ENCODE results near the gene GMEB1.
"Not testable (repeated sequence)": the region's sequence is repeated elsewhere in the genome, so short reads cannot be mapped to it uniquely, and the experiment has no call there.

DNA sequence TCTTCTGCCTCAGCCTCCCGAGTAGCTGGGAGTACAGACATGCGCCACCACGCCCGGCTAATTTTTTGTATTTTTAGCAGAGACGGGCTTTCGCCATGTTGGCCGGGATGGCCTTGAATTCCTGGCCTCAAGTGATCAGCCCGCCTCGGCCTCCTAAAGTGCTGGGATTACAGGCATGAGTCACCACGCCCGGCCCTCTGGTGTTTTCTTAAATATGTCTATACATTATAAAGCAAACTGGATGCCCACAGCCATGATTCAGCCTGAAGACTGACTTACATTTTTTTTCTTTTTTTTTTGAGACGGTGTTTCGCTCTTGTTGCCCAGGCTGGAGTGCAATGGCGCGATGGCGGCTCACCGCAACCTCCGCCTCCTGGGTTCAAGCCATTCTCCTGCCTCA is 53.3 kb downstream of the GMEB1 start:
- TF ChIP-seq, protein P1, sequence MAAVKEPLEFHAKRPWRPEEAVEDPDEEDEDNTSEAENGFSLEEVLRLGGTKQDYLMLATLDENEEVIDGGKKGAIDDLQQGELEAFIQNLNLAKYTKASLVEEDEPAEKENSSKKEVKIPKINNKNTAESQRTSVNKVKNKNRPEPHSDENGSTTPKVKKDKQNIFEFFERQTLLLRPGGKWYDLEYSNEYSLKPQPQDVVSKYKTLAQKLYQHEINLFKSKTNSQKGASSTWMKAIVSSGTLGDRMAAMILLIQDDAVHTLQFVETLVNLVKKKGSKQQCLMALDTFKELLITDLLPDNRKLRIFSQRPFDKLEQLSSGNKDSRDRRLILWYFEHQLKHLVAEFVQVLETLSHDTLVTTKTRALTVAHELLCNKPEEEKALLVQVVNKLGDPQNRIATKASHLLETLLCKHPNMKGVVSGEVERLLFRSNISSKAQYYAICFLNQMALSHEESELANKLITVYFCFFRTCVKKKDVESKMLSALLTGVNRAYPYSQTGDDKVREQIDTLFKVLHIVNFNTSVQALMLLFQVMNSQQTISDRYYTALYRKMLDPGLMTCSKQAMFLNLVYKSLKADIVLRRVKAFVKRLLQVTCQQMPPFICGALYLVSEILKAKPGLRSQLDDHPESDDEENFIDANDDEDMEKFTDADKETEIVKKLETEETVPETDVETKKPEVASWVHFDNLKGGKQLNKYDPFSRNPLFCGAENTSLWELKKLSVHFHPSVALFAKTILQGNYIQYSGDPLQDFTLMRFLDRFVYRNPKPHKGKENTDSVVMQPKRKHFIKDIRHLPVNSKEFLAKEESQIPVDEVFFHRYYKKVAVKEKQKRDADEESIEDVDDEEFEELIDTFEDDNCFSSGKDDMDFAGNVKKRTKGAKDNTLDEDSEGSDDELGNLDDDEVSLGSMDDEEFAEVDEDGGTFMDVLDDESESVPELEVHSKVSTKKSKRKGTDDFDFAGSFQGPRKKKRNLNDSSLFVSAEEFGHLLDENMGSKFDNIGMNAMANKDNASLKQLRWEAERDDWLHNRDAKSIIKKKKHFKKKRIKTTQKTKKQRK (IDR thresholded peaks at IDR 0.05; ENCODE audit: low read depth, low read length) = not testable (repeated sequence)
- TF ChIP-seq, protein P2, sequence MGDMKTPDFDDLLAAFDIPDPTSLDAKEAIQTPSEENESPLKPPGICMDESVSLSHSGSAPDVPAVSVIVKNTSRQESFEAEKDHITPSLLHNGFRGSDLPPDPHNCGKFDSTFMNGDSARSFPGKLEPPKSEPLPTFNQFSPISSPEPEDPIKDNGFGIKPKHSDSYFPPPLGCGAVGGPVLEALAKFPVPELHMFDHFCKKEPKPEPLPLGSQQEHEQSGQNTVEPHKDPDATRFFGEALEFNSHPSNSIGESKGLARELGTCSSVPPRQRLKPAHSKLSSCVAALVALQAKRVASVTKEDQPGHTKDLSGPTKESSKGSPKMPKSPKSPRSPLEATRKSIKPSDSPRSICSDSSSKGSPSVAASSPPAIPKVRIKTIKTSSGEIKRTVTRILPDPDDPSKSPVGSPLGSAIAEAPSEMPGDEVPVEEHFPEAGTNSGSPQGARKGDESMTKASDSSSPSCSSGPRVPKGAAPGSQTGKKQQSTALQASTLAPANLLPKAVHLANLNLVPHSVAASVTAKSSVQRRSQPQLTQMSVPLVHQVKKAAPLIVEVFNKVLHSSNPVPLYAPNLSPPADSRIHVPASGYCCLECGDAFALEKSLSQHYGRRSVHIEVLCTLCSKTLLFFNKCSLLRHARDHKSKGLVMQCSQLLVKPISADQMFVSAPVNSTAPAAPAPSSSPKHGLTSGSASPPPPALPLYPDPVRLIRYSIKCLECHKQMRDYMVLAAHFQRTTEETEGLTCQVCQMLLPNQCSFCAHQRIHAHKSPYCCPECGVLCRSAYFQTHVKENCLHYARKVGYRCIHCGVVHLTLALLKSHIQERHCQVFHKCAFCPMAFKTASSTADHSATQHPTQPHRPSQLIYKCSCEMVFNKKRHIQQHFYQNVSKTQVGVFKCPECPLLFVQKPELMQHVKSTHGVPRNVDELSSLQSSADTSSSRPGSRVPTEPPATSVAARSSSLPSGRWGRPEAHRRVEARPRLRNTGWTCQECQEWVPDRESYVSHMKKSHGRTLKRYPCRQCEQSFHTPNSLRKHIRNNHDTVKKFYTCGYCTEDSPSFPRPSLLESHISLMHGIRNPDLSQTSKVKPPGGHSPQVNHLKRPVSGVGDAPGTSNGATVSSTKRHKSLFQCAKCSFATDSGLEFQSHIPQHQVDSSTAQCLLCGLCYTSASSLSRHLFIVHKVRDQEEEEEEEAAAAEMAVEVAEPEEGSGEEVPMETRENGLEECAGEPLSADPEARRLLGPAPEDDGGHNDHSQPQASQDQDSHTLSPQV (IDR thresholded peaks at IDR 0.05) = not testable (repeated sequence)
- TF ChIP-seq TARDBP (IDR thresholded peaks at IDR 0.05; ENCODE audit: borderline replicate concordance); BRCA1 (IDR thresholded peaks at IDR 0.05; ENCODE audit: low read depth, low read length); BHLHE40 (IDR thresholded peaks at IDR 0.05; ENCODE audit: borderline replicate concordance in 1 of 2, low read depth in 2 of 2, low read length in 1 of 2); POLR2AphosphoS5 (IDR thresholded peaks at IDR 0.05; ENCODE audit: low read length); FOXK2 (IDR thresholded peaks at IDR 0.05); ZZZ3 (IDR thresholded peaks at IDR 0.05; ENCODE audit: control insufficient read depth, insufficient read length, low read depth): not testable (repeated sequence)
- TF ChIP-seq, protein P3, sequence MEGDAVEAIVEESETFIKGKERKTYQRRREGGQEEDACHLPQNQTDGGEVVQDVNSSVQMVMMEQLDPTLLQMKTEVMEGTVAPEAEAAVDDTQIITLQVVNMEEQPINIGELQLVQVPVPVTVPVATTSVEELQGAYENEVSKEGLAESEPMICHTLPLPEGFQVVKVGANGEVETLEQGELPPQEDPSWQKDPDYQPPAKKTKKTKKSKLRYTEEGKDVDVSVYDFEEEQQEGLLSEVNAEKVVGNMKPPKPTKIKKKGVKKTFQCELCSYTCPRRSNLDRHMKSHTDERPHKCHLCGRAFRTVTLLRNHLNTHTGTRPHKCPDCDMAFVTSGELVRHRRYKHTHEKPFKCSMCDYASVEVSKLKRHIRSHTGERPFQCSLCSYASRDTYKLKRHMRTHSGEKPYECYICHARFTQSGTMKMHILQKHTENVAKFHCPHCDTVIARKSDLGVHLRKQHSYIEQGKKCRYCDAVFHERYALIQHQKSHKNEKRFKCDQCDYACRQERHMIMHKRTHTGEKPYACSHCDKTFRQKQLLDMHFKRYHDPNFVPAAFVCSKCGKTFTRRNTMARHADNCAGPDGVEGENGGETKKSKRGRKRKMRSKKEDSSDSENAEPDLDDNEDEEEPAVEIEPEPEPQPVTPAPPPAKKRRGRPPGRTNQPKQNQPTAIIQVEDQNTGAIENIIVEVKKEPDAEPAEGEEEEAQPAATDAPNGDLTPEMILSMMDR (IDR thresholded peaks at IDR 0.05 in 2 of 3, conservative IDR thresholded peaks at IDR 0.05 in 1 of 3; ENCODE audit: control insufficient read depth in 2 of 3, extremely low read depth in 1 of 3, insufficient read depth in 1 of 3, low read depth in 3 of 3, low read length in 3 of 3) = not testable (repeated sequence)
- TF ChIP-seq, protein P4, sequence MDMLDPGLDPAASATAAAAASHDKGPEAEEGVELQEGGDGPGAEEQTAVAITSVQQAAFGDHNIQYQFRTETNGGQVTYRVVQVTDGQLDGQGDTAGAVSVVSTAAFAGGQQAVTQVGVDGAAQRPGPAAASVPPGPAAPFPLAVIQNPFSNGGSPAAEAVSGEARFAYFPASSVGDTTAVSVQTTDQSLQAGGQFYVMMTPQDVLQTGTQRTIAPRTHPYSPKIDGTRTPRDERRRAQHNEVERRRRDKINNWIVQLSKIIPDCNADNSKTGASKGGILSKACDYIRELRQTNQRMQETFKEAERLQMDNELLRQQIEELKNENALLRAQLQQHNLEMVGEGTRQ (IDR thresholded peaks at IDR 0.05; ENCODE audit: borderline replicate concordance, low read depth, low read length) = not testable (repeated sequence)

All from GM12878 (cell line).